ENCODE measurements around the gene ST6GAL2.

DNA sequence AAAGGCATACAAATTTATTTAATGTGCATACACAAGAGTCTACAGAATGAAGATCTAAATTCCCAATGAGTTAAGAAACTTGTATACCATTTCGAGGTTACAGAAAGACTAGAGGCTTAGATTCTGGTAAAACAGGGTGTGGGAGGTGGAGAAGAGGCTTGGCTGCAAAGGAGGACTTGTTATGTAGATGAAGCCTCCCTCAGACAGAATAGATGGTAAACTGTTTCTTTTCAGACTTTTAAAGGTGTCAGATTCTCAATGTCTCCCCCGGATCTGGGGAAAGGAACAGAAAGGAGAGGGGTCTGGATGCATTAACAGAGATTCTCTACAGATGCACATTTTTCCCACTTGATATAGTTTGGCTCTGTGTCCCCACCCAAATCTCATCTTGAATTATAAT is 126.0 kb downstream of the ST6GAL2 start:
- TF ChIP-seq, protein P1, sequence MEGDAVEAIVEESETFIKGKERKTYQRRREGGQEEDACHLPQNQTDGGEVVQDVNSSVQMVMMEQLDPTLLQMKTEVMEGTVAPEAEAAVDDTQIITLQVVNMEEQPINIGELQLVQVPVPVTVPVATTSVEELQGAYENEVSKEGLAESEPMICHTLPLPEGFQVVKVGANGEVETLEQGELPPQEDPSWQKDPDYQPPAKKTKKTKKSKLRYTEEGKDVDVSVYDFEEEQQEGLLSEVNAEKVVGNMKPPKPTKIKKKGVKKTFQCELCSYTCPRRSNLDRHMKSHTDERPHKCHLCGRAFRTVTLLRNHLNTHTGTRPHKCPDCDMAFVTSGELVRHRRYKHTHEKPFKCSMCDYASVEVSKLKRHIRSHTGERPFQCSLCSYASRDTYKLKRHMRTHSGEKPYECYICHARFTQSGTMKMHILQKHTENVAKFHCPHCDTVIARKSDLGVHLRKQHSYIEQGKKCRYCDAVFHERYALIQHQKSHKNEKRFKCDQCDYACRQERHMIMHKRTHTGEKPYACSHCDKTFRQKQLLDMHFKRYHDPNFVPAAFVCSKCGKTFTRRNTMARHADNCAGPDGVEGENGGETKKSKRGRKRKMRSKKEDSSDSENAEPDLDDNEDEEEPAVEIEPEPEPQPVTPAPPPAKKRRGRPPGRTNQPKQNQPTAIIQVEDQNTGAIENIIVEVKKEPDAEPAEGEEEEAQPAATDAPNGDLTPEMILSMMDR (conservative IDR thresholded peaks at IDR 0.05): no peak
- no peak for TF ChIP-seq EZH2 (IDR thresholded peaks at IDR 0.05; ENCODE audit: low read depth)
